G401 (cell line): ENCODE results near the gene OPCML. TPM values are rescaled to one million over a fixed set of nuclear protein-coding genes. Genes with fewer than 3 reads are reported as not detected.
A peak's percentile ranks its signal among the peaks of the same experiment; 100 is the strongest.

Experiments
- DNase-seq: peaks from one replicate; pipeline ENCODE4 v3.0.0-alpha.2; 2015; ENCODE audit warnings: low spot score
- in situ Hi-C: cut with HindIII; loops from 2 replicates; pipeline ENCODE4 v1.10.0; 2016; ENCODE audit warnings: low sequenced_read_pairs, mixed read lengths
- total RNA-seq: library from RNA; depleted of rRNA; stranded (reverse); fragments of >200 nt; shearing (Covaris generic); gene quantifications from 2 replicates; pipeline ENCODE4 v1.2.3, GENCODE V29; 2014

The OPCML gene
- total RNA-seq, 1 experiment from 2014 or later: not detected

DNA sequence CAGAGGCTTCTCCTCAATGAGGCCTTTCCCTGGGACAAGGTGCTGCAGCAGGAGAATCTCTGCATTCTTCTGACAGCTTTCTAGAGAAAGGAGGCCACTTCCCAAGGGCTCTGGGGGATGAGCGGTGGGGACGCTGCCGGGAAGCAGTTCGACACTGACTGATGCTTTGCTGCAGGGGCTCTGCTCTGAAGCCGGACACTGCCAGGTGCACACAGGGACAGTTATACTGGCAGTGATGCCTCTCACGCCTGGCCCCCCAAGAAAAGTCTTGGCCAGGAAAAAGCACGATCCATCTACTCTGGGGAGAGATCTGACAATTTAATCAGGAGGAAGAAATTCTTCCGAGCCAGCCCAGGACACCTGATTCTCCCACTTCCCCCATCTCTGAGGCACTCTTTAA, 456.9 kb downstream of the OPCML start:
- in situ Hi-C loops: no loop called here
- DNase-seq: no peak

DNA sequence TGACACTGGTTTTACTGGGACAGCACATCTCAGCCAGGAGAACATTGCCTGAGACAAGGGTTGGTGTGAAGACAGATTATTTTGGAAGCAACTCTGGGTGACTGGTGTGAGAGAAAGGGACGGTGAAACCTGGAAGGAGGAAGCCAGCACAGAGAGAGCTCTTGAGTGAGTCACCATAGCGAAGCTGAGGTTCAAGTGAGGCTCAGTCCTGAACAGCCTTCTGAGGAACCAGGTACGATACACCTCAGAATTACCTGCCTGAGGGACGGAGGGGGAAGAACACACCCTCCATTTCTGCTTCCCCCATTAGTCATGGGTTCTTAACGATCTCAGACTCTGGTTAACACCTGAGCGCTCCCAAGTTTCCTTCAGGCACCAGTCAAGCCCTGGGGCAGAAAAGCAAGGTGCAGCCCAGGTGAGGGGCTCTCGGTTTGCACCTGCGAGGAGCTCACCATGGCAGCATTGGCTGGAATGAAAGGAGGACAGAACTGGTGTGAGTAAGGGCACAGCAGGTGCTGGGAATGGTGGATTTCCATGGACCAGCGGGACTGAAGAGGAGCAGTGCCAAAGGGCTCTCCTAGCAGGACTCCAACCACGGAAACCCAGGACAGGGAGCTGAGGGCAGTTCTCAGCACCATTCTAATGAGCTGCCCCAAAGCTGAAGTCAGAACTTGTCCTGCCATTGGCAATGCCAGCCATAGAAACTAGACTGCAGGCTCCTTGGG, 459.3 kb downstream of the OPCML start:
- in situ Hi-C loops: no loop called here
- no peak for DNase-seq

DNA sequence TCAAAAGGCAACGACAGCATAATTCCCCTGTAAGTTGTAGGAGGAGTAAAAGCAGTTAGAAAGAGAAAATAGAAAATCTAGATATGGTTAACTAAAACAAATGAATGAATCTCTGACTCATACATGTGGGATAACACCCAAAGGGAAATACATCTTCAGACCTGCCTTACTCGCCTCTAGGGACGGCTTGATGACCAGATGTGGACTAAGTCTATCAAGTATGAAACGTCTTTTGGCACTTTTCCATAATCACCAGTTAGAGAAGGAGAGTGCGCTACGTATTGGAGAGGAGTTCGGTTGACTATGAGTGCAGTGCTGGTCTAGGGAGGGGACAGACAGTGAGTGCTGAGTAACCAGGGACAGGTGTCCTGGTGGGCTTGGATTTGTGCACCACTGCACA, 459.9 kb downstream of the OPCML start:
- DNase-seq: no peak
- in situ Hi-C loops: no loop called here

DNA sequence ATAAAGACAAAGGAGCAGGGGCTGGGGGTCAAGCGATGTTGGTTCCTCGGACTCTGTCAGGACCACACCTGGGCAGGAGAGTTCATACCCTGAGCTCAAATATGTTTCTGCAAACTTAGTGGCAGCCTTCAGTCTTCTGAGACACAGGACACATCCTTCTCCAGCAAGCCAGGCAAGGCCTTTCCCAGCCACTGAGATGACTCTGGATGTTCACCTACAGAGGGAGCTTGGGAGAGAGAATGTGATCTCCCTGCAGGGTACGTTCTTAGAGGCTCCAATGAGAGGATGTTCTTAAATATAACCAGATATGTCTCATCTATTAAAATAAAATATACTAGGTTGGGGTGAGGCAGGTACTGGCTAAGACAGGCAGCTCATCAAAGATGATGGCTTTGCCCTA, 461.5 kb downstream of the OPCML start:
- DNase-seq: no peak
- in situ Hi-C loops: no loop called here

DNA sequence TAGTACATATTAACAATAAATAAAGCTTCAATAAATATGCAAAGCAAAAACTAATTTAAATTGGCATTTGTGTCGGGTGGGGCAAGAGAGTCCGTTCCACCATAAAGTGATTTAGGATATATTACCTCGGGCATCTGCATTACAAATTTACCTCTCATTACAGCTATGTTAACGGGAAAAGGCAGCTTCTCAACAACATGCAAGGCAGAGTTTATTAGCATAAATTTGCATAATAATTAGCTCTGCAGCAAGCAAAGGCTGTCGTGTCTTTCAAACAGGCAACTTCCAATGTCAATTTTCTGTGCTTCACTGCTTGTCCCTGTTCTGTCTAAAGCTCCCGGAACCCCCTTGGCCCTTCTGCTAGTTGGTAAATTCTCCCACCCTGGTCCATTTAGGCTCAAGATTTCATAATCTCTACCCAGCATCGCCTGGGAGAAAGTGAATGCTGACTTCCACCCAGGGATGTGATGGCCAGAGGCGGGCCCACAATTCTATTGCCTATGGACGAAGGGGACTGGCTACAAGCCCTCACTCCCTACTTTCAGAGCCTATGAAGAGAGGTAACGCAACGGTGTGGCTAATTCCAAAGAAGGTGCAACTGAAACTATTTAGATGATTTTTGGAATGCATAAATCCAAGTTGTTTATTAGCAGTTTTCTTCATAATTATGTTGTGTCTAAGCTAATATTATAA, 462.1 kb downstream of the OPCML start:
- in situ Hi-C loops: no loop called here
- DNase-seq: no peak

DNA sequence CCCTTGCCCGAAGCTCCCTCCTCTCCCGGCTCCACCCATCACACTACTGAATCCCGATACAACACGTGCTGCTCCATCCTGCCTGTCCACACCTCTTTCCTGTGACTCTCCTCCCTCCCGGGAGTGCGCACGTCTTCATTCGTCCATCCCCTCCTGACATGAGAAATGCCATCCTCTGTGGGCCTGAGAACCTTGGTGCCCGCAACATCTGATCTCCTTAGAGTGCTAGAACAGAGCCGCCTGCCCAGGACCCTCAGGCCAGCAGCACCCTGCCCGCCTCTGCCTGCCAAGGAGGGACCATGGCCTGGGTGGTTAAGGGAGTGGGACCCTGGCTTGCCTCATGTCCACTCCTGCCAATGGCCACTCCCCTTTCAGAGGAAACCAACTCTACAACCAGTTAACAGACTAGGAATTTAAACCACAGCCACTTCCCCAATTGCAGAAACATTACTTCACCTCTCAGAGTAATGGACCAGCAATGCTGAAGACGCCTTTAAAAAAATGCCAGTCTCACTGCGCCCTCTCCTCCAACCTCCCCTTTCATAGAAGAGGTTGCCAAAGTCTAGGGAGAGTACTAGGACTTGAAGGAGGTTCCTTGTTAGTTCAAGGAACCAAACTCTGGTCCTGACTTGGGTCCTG, 466.3 kb downstream of the OPCML start:
- DNase-seq: no peak
- in situ Hi-C loops: no loop called here

DNA sequence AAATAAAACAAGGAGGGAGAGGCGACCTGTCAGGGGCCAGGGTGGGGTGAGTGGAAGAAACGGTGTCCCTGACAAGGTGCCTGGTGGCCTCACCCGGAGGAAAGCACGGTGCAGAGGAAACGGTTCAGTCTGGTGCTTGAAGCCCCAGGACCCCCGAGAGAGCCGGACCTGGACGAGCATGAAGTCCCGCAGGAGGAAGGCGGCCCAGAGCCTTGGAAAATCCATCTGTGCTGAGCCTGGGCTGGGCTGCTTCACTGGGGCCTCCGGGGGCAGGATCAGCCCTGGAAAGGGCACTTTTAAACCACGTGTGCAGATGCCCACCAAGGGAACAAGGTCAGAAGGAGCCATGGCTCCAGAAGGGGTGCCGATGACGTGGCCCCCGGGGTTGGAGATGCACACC, 467.3 kb downstream of the OPCML start:
- in situ Hi-C loops: no loop called here
- DNase-seq: no peak

DNA sequence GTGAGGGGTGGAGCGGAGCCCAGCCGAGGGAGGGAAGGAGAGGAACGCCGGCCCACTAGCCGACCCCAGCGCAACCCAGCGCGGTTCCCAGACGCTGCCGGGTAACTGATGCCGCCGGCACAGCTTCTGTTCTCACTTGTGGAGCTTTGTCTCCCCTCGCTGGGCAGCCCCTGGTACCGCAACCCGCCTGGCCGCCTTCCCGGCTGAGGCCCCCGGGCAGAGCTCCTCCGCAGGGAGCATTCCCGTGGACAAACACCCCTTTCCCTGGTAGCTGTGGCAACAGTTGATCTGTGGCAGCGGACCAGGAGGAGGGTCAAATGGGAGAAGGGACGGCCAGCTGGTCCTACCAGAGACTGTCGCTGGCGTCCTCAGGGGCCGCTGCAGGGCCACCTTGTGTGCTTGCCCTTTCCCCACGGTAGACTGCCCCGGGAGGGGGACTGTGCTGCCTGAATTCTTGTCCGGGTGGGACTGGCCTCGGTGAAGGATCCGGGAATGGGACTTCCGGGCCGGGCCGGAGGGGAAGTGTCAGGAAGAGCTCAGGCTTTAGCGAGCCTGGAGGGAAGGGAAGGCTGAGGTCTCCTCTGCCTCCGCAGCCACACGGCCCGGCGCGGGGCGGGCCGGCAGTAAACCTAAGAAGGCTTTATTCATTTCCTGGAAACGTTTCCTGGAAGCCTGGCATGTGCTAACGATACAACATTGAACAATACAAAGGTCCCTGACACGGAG, 468.0 kb downstream of the OPCML start:
- peak; percentile 84 for DNase-seq
- in situ Hi-C loops: no loop called here

DNA sequence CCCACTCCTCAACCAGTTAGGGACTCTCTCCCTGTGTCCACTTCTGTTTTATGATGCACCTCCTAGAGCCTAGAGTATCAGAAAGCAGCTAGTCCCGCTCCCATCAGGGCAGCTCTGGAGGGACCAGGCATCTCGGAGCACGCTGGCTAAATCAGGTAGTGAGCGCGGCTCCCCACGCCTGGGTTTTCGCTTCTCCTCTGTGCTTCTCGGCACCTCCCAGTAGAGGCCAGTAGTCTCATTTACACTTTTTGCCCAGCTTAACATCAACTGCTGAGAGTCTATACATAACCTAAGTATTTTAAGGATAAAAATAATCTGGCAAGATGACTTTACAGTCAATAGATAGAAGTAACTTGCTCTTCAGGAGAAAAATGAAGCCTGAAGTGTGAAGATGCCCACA, 473.8 kb downstream of the OPCML start:
- DNase-seq: no peak

DNA sequence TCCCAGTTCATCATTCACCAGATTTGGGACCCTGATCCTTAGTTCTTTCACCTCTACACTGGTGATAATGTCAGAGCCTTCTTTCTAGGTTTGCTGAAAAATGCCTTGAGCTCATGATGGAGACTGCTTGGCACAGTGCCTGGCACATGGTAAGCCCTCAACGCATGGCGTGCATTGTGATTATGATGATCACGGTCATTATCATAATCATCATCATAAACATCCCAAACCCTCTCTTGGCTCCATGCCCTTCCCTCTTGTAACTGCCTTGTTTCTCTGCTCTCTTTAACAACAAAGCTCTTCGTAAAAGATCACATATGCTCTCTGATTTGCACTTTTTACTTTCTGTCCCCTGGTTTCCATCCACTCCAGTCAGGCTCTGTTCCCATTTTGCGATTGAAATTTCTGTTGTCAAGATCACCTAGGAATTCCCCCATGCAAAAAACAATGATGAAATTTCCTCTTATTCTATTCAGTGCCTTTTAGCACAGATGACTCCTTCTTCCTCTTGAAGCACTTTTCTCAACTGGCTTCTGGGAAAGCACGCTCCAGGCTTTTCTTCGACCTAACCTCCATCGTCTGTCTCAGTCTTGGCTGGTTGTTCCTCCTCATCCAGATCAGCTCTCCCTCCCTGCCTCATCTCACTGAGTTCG, 479.1 kb downstream of the OPCML start:
- in situ Hi-C loops: no loop called here

More for the DNA sequence above, 473.8 kb downstream of the OPCML start:
- in situ Hi-C loops: no loop called here

DNA sequence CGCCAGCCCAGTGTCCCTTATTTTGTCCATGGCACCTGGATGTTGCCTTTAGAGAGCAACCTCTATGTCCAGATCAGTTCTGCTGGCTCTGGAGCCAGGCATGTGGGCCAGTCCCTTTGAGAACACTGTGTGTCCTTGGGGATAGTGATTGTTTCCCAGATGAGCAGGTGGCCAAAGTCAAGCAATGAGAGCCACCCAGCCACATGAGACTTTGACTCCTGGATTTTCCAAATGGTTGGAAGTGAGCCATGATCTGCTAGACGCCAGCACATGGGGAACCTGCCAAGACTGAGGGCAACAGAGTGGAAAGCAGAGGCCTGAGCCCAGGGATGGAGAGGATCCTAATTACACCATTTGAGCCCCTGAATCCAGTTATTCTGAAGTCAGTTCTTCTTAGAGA, 479.8 kb downstream of the OPCML start:
- peak; percentile 27 for DNase-seq
- in situ Hi-C loops: no loop called here

More for the DNA sequence above, 479.1 kb downstream of the OPCML start:
- peak; percentile 3 for DNase-seq

DNA sequence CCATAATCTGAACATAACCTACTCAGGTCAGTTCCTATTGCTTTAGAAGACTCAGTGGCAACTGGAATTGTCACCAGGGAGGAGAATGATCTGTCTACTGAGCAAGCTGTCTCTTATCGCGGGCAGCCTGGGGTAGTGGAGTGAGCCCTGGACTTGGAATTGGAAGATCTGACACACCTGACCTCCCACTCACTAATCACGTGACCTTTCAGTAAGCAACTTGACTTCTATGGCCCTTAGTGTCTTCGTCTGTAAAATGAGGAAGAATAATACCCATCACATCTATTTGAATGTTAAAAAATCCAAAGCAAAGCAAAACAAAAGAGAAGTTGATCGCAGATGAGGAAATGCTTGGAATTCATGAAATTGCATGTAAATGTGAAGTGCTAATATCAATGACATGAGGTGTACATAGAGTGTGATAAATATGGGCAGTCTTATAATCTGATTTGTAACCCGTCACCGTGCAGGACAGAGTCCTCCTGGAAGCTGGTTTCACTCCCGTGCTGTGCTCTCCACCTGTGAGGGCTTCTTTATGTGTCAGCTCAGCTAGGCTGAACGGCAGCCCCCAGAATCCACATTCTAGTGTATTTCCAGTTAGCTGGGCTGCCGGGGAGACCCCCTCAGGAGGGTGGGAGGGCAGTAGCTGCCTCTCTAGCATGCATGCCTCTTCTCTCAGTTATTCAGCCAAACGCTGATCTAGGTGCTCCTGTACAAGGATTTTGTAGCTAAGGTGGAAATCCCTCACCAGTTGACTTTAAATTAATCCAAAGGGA, 482.9 kb downstream of the OPCML start:
- in situ Hi-C loops: no loop called here

DNA sequence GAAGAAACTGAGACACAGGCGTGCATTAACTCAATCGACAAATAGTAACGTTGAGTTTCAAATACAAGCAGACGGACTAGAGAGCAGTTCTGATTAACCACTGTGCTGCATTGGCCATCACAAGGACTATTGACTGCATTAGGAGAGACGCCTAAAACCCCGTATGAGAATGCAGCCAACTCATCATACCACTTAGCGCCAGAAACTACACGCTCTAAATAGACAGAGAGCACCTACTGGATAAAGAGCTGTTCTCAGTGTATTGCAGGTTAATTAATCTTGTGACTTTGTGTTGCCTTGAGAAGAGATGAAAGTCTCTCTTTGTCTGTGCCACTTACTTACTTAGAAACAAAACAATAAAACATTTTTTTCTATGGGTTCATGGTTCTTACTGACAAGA, 484.0 kb downstream of the OPCML start:
- in situ Hi-C loops: no loop called here
- no peak for DNase-seq

More for the DNA sequence above, 482.9 kb downstream of the OPCML start:
- DNase-seq: no peak

DNA sequence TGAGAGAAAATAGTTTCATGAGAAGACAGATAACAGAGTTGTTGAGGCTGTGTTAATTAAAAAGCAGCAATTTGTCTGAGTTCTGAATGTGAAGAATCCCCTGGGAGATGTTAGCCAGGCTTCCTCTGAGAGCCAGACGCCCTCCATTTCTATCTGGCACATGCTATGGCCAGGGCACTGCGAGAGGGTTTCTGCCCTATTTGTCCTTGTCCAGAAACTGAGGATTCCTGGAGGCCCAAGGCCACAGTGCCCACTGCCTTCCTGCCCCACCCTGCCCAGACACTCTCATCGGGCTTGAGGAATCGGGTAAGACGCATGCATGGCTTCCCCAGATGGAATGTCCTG, 484.6 kb downstream of the OPCML start:
- in situ Hi-C loops: no loop called here

DNA sequence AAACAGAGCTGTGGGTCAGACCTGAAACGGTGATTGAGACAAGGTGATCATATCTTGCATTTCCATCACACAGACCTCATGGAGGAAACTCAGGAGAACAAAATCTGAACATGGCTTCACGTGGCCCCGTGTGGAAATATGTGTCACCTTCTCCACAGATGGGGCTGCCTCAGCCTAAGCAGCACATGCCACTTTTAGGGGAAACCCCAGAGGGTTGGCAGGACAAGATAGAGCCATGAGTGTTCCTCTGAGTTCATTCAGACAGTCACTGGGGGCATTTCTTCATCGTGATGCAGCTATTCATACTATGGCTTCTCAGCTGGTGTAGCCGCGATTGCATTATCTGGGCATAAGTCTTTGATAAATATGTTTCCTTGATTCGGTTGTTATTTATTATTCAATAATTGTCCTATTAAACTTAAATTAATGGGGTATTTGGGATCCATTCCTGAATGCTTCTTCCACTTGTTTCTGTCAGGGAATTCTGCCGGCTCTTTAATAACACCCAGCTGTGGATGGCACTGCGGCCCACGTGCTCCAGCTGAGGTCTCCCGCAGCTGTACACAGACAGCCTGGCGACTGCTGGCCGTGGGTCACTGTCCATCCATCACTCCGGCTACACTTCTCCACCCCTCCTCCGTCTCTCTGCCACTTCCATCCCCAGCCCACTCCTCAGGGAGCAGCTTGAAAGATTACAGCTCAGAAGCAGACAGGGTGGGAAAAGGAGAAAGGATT, 485.1 kb downstream of the OPCML start:
- in situ Hi-C loops: no loop called here
- no peak for DNase-seq

More for the DNA sequence above, 484.6 kb downstream of the OPCML start:
- no peak for DNase-seq

DNA sequence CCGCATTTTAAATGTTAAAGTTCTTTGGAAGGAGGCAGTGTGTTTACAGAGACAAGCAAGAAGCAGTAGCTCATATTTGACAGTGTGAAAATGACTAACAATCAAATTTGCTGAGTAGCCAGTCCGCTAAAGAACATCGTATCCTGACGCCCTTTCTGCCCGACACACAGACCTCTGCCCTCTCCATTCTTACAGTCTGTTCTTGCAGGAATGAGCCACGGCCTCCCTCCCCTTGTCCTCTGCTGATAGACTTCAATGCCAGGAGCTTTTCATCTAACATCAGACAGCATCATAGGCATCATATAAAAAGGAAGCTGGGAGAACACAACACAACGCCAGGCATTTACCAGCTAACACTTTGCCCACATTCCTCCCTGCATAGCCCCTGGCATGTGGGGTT, 486.0 kb downstream of the OPCML start:
- in situ Hi-C loops: no loop called here
- DNase-seq: no peak

DNA sequence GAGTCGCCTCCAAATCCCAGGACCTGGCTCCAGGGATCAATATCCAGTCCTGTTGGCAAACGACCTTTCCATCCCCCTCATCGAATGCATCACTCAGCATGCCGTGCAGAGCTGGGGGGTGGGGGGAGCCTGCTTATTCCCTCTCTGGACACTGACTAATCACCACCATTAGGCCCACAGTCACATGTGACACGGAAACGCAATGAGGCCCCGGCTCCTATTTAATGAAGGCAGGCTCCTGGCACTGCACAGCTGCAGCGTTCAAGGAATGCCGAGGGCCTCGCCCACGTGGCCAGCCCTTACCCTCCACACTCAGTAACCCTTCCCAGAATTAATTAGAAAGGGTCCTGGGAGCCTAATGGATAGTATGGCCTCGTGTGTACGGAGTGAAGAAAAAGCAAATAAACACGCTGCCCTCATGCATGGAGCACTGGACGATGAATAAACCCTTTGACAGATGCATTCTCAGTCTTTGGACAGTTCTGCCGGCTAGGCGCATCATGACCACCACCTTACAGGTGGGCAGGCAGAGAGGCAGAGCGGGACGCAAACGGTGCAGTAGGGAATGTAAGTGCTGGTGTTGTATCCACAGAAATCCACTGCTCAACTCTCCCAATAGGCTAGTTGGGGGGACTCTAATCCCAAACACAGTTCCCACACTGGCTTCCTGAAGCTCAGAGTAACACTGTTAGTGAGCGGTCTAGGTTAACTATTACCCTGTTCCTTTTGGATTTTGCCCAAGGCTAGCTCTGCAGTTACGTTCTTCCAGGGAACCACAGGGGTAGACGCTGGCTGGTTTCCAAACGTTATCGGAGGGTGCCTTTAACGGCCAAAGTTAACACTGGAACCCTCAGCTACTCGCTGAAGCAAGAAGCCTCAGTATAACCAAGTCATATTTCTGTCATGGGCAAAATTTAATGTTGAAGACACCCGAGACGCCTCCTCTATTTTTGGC, 490.1 kb downstream of the OPCML start:
- in situ Hi-C loops: no loop called here

More for the DNA sequence above, 490.1 kb downstream of the OPCML start:
- no peak for DNase-seq
